CD14-positive monocyte (primary cell): ENCODE data around the gene TBX3. TPM values are rescaled to one million over a fixed set of nuclear protein-coding genes. Genes with fewer than 3 reads are reported as not detected.

ENCODE experiments used
- DNase-seq, 3 donors: peaks; one replicate each; pipeline ENCODE4 v3.0.0-alpha.2; 2011 to 2022
- H2AFZ ChIP-seq: 2 replicates; pipeline ENCODE4 v1.6.0; 2012; ENCODE audit warnings: mild to moderate bottlenecking, low read depth, low read length, inconsistent platforms; ENCODE audit not compliant: insufficient read depth, poor library complexity, severe bottlenecking
- H3K27ac ChIP-seq, 2 donors: 1 replicate in 1 of 2; 2 replicates in 1 of 2; pipeline ENCODE4 v1.5.1; 2012 to 2013; ENCODE audit warnings: low read length in 2 of 2, control low read depth in 1 of 2, inconsistent platforms in 1 of 2, low read depth in 1 of 2, mild to moderate bottlenecking in 1 of 2
- H3K27me3 ChIP-seq, 2 donors: one replicate each; pipeline versions ENCODE4 v1.6.0 to v1.6.1; 2011 to 2013; ENCODE audit warnings: low read length in 2 of 2; ENCODE audit not compliant: control insufficient read depth in 2 of 2, insufficient read depth in 2 of 2
- H3K36me3 ChIP-seq, 2 donors: replicated peaks in 1 of 2; 1 replicate in 1 of 2; 2 replicates in 1 of 2; pipeline versions ENCODE4 v1.5.1 to v1.6.1; 2012 to 2013; ENCODE audit warnings: low read length in 2 of 2, control low read depth in 1 of 2, inconsistent platforms in 1 of 2, mild to moderate bottlenecking in 1 of 2; ENCODE audit not compliant: insufficient read depth in 2 of 2, control insufficient read depth in 1 of 2
- H3K4me1 ChIP-seq, 2 donors: 1 replicate in 1 of 2; 2 replicates in 1 of 2; pipeline versions ENCODE4 v1.5.1 to v1.6.1; 2012 to 2013; ENCODE audit warnings: low read length in 2 of 2, control low read depth in 1 of 2, inconsistent platforms in 1 of 2, mild to moderate bottlenecking in 1 of 2, moderate library complexity in 1 of 2; ENCODE audit not compliant: insufficient read depth in 2 of 2, control insufficient read depth in 1 of 2
- H3K4me2 ChIP-seq: replicated peaks from 2 replicates; pipeline ENCODE3; 2012; ENCODE audit warnings: low read length, moderate library complexity, mild to moderate bottlenecking; ENCODE audit not compliant: poor library complexity, severe bottlenecking; ENCODE audit errors: extremely low read depth
- H3K4me3 ChIP-seq, 3 experiments: fragments of 200-600 bp in 1 of 3; sonication (generic) in 1 of 3; replicated peaks in 1 of 3; 1 replicate in 2 of 3; 2 replicates in 1 of 3; pipeline ENCODE4 v1.5.1; 2011 to 2013; ENCODE audit warnings: low read length in 3 of 3, mild to moderate bottlenecking in 3 of 3, control low read depth in 2 of 3, low read depth in 2 of 3, inconsistent platforms in 1 of 3, moderate library complexity in 1 of 3
- H3K79me2 ChIP-seq: 2 replicates; pipeline ENCODE4 v1.6.0; 2012; ENCODE audit warnings: mild to moderate bottlenecking, control low read depth, inconsistent platforms, low read length, moderate library complexity; ENCODE audit not compliant: insufficient read depth
- H3K9ac ChIP-seq: 2 replicates; pipeline ENCODE4 v1.6.0; 2017; ENCODE audit warnings: low read length, mild to moderate bottlenecking; ENCODE audit not compliant: insufficient read depth, poor library complexity, severe bottlenecking
- H3K9me3 ChIP-seq, 2 donors: replicated peaks in 1 of 2; 1 replicate in 1 of 2; 2 replicates in 1 of 2; pipeline versions ENCODE4 v1.5.1 to v1.6.1; 2012 to 2013; ENCODE audit warnings: low read length in 2 of 2, control low read depth in 1 of 2; ENCODE audit not compliant: control insufficient read depth in 1 of 2, insufficient read depth in 1 of 2
- H4K20me1 ChIP-seq: 2 replicates; pipeline ENCODE4 v1.6.0; 2012; ENCODE audit warnings: mild to moderate bottlenecking, low read length, control low read depth, moderate library complexity; ENCODE audit not compliant: insufficient read depth
- H3K27ac Mint-ChIP-seq, 7 donors: one replicate each; pipeline ENCODE4 v1.8.0; 2020; ENCODE audit warnings: mild to moderate bottlenecking in 7 of 7, mixed read lengths in 7 of 7, moderate library complexity in 6 of 7, inconsistent platforms in 2 of 7
- H3K27me3 Mint-ChIP-seq, 3 donors: one replicate each; pipeline ENCODE4 v1.8.0; 2021 to 2022; ENCODE audit warnings: low read depth in 3 of 3, mild to moderate bottlenecking in 3 of 3, mixed read lengths in 3 of 3, moderate library complexity in 3 of 3, inconsistent platforms in 1 of 3
- H3K36me3 Mint-ChIP-seq, 2 donors: one replicate each; pipeline ENCODE4 v1.8.0; 2020; ENCODE audit warnings: mixed read lengths in 2 of 2, inconsistent platforms in 1 of 2, mild to moderate bottlenecking in 1 of 2
- H3K4me1 Mint-ChIP-seq: one replicate; pipeline ENCODE4 v1.8.0; 2020; ENCODE audit warnings: mild to moderate bottlenecking, mixed read lengths
- H3K4me3 Mint-ChIP-seq, 2 donors: one replicate each; pipeline ENCODE4 v1.8.0; 2020; ENCODE audit warnings: mild to moderate bottlenecking in 2 of 2, mixed read lengths in 2 of 2, moderate library complexity in 1 of 2
- H3K9me3 Mint-ChIP-seq, 7 donors: one replicate each; pipeline ENCODE4 v1.8.0; 2020 to 2022; ENCODE audit warnings: mixed read lengths in 7 of 7, mild to moderate bottlenecking in 6 of 7, moderate library complexity in 6 of 7, inconsistent platforms in 2 of 7
- CTCF ChIP-seq: fragments of 200-600 bp; IDR thresholded peaks from one replicate; pipeline ENCODE4 v1.8.0; 2022; ENCODE audit warnings: antibody characterized with exemption, mild to moderate bottlenecking
- WGBS: methylation state at CpG from one replicate; pipeline ENCODE4 v1.1.5; 2013; ENCODE audit warnings: missing lambda C conversion rate; ENCODE audit not compliant: insufficient coverage; 5-methylcytosine and 5-hydroxymethylcytosine counted together
- intact Hi-C, 2 donors: fragments of 100-400 bp; cut with micrococcal nuclease; formaldehyde crosslinking; loops; one replicate each; pipeline versions ENCODE4 v1.15.0 to v1.15.1; 2023
- polyA plus RNA-seq, 3 donors: library from polyadenylated mRNA; depleted of rRNA in 1 of 3; unstranded in 2 of 3; stranded (reverse) in 1 of 3; fragments of 300-500 nt in 2 of 3; fragments of >200 nt in 1 of 3; fragmentation: Illumina TruSeq in 2 of 3; gene quantifications; 1 replicate in 2 of 3; 2 replicates in 1 of 3; pipeline ENCODE4 v1.2.3, GENCODE V29; 2012 to 2021

Gene TBX3
- polyA plus RNA-seq, 3 donors: 0.04 to 0.13 TPM; not detected in 1

- TF ChIP-seq CTCF: no peak
- Histone ChIP-seq H3K36me3 (no peaks in the 10 kb centered on the region), H3K27ac (no peak overlapping the region), H3K79me2 (no peaks in the 10 kb centered on the region), H3K9ac (no peak overlapping the region), H4K20me1 (no peaks in the 10 kb centered on the region), H2AFZ (no peak overlapping the region), H3K4me3 (no peak overlapping the region), H3K4me2 (no peak overlapping the region), H3K27me3 (peaks cover 97 to 99% of the 10 kb centered on the region in 2 donors), H3K9me3 (peaks cover 5 to 72% of the 10 kb centered on the region in 2 donors), H3K4me1 (peaks cover 0 to 29% of the 10 kb centered on the region in 2 donors)
- Mint-ChIP-seq H3K27me3 (peaks cover 96 to 100% (median 98%) of the 10 kb centered on the region in 3 donors), H3K36me3 (peaks cover 11 to 34% of the 10 kb centered on the region in 2 donors), H3K4me1 (peaks cover 27% of the 10 kb centered on the region), H3K4me3 (peak overlapping the region in 1 of 2 donors; percentile 88), H3K9me3 (peaks cover 0 to 51% (median 23%) of the 10 kb centered on the region in 7 donors), H3K27ac (no peak overlapping the region)
- 18% methylated on average over 10 of the region's 25 CpGs for WGBS
- intact Hi-C loops: no loop called here
- DNase-seq: no peak
Observed at GRCh38 chr12:114685320-114685781, 1.4 kb upstream of the TBX3 start.

GRCh38 chr12:114684870-114685273, 897 bp upstream of the TBX3 start:
- H3K4me3 Mint-ChIP-seq: peak overlapping the region in 1 of 2 donors; percentile 88
- WGBS: under 1% methylated on average over 15 of the region's 24 CpGs
- Histone ChIP-seq H3K79me2 (no peaks in the 10 kb centered on the region), H3K9me3 (peaks cover 5 to 69% of the 10 kb centered on the region in 2 donors), H3K4me1 (peaks cover 0 to 29% of the 10 kb centered on the region in 2 donors), H3K36me3 (no peaks in the 10 kb centered on the region), H3K4me3 (peak overlapping the region in 1 of 3 experiments; percentile 30), H2AFZ (no peak overlapping the region), H4K20me1 (no peaks in the 10 kb centered on the region), H3K27me3 (peaks cover 97 to 99% of the 10 kb centered on the region in 2 donors), H3K27ac (no peak overlapping the region), H3K9ac (no peak overlapping the region), H3K4me2 (peak overlapping the region; percentile 42)
- DNase-seq: no peak
- H3K4me1 Mint-ChIP-seq: peaks cover 27% of the 10 kb centered on the region
- no peak for TF ChIP-seq CTCF
- H3K9me3 Mint-ChIP-seq: peaks cover 0 to 51% (median 23%) of the 10 kb centered on the region in 7 donors
- H3K27me3 Mint-ChIP-seq: peaks cover 96 to 100% (median 98%) of the 10 kb centered on the region in 3 donors
- intact Hi-C loops: no loop called here
- H3K27ac Mint-ChIP-seq: no peak overlapping the region
- peaks cover 11 to 34% of the 10 kb centered on the region in 2 donors for H3K36me3 Mint-ChIP-seq
